Cardiac septum (tissue), 1 donor: ENCODE measurements around the gene RELCH. TPM values are rescaled to one million over a fixed set of nuclear protein-coding genes. Genes with fewer than 3 reads are reported as not detected.

Source experiments
- DNase-seq: peaks from one replicate; pipeline ENCODE4 v3.0.0-alpha.2; 2020; ENCODE audit warnings: low spot score
- intact Hi-C: fragments of 100-400 bp; cut with DNase I; formaldehyde crosslinking; loops from one replicate; pipeline ENCODE4 v1.14.0; 2022
- total RNA-seq: library from RNA; stranded (reverse); fragmentation: NEBNext Ultra II Directional; extraction: Animal tissue kit (Norgen Biotek cat#: 25700); gene quantifications from one replicate; pipeline ENCODE4 v1.2.1, GENCODE V29; 2021
- donor health status: DM: no; HTN: no; CAD: no.

Gene RELCH
- total RNA-seq, 1 donor from 2014 or later, result 21.0 TPM

GRCh38 chr18:62357079-62357719 is 170.1 kb downstream of the RELCH start:
- intact Hi-C loops, result no loop called here
- no peak for DNase-seq

Other genes starting within 250 kb of the RELCH start
- 24.8 TPM for gene PIGN, start 199 bp upstream of the RELCH start, total RNA-seq
- 1.0 TPM for gene TNFRSF11A, start 138.1 kb downstream of the RELCH start, total RNA-seq